Trophoblast cell (in vitro differentiated cells and primary cell): ENCODE measurements around the gene KANSL1.

Source experiments
- DNase-seq, 2 donors: peaks; one replicate each; pipeline ENCODE4 v3.0.0-alpha.2; 2016
- H2AFZ ChIP-seq: 2 replicates; pipeline ENCODE4 v1.6.1; 2013; ENCODE audit warnings: low read length, moderate library complexity, mild to moderate bottlenecking; ENCODE audit not compliant: insufficient read depth, poor library complexity
- H2AK5ac ChIP-seq: 2 replicates; pipeline ENCODE4 v1.6.1; 2013; ENCODE audit warnings: mild to moderate bottlenecking, low read length
- H2BK120ac ChIP-seq: 2 replicates; pipeline ENCODE4 v1.6.1; 2013; ENCODE audit warnings: low read length, mild to moderate bottlenecking, moderate library complexity; ENCODE audit not compliant: insufficient read depth, poor library complexity
- H2BK12ac ChIP-seq: 2 replicates; pipeline ENCODE4 v1.6.1; 2013; ENCODE audit warnings: mild to moderate bottlenecking, low read length, moderate library complexity
- H2BK5ac ChIP-seq: 2 replicates; pipeline ENCODE4 v1.6.1; 2013; ENCODE audit warnings: low read length, low read depth, moderate library complexity, mild to moderate bottlenecking; ENCODE audit not compliant: poor library complexity
- H3K14ac ChIP-seq: 2 replicates; pipeline ENCODE4 v1.6.1; 2013; ENCODE audit warnings: mild to moderate bottlenecking, low read length
- H3K18ac ChIP-seq: 2 replicates; pipeline ENCODE4 v1.6.1; 2013; ENCODE audit warnings: mild to moderate bottlenecking, low read length
- H3K23ac ChIP-seq: 2 replicates; pipeline ENCODE4 v1.6.1; 2013; ENCODE audit warnings: low read length
- H3K27ac ChIP-seq: 2 replicates; pipeline ENCODE4 v1.5.1; 2013; ENCODE audit warnings: low read depth, mild to moderate bottlenecking, inconsistent platforms, low read length, moderate library complexity
- H3K27me3 ChIP-seq: 2 replicates; pipeline ENCODE4 v1.6.1; 2013; ENCODE audit warnings: inconsistent platforms, mild to moderate bottlenecking, low read length, moderate library complexity; ENCODE audit not compliant: insufficient read depth
- H3K36me3 ChIP-seq, 2 experiments: 1 replicate in 1 of 2; 2 replicates in 1 of 2; pipeline ENCODE4 v1.6.1; 2013; ENCODE audit warnings: low read length in 2 of 2, mild to moderate bottlenecking in 2 of 2, moderate library complexity in 1 of 2; ENCODE audit not compliant: insufficient read depth in 2 of 2, control insufficient read depth in 1 of 2
- H3K4ac ChIP-seq: 2 replicates; pipeline ENCODE4 v1.6.1; 2013; ENCODE audit warnings: low read depth, mild to moderate bottlenecking, low read length, moderate library complexity
- H3K4me1 ChIP-seq, 2 experiments: 1 replicate in 1 of 2; 2 replicates in 1 of 2; pipeline ENCODE4 v1.6.1; 2013; ENCODE audit warnings: low read length in 2 of 2, mild to moderate bottlenecking in 2 of 2, moderate library complexity in 1 of 2; ENCODE audit not compliant: insufficient read depth in 2 of 2, control insufficient read depth in 1 of 2
- H3K4me2 ChIP-seq: 2 replicates; pipeline ENCODE4 v1.6.1; 2013; ENCODE audit warnings: inconsistent platforms, mild to moderate bottlenecking, low read length, moderate library complexity
- H3K4me3 ChIP-seq: 2 replicates; pipeline ENCODE4 v1.5.1; 2013; ENCODE audit warnings: mild to moderate bottlenecking, low read depth, low read length, inconsistent platforms
- H3K79me1 ChIP-seq: one replicate; pipeline ENCODE4 v1.6.1; 2013; ENCODE audit warnings: low read length
- H3K79me2 ChIP-seq: 2 replicates; pipeline ENCODE4 v1.6.1; 2013; ENCODE audit warnings: low read length, mild to moderate bottlenecking; ENCODE audit not compliant: control insufficient read depth, insufficient read depth, poor library complexity
- H3K9ac ChIP-seq: 2 replicates; pipeline ENCODE4 v1.6.1; 2013; ENCODE audit warnings: mild to moderate bottlenecking, low read length
- H3K9me3 ChIP-seq: 2 replicates; pipeline ENCODE4 v1.6.1; 2013; ENCODE audit warnings: low read depth, mild to moderate bottlenecking, control low read depth, inconsistent platforms, low read length; ENCODE audit not compliant: insufficient read depth
- H4K12ac ChIP-seq: 2 replicates; pipeline ENCODE4 v1.6.1; 2013; ENCODE audit warnings: low read depth, mild to moderate bottlenecking, low read length, moderate library complexity
- H4K8ac ChIP-seq: 2 replicates; pipeline ENCODE4 v1.6.1; 2013; ENCODE audit warnings: low read depth, mild to moderate bottlenecking, low read length, moderate library complexity
- H4K91ac ChIP-seq: one replicate; pipeline ENCODE4 v1.6.1; 2013; ENCODE audit warnings: low read depth, mild to moderate bottlenecking, low read length, moderate library complexity
- WGBS: extraction: QIAGEN DNeasy Blood & Tissue Kit; methylation state at CpG from one replicate; pipeline ENCODE4 v1.1.7; 2013; ENCODE audit warnings: missing lambda C conversion rate; ENCODE audit not compliant: insufficient read length, insufficient coverage; ENCODE audit errors: extremely low coverage; 5-methylcytosine and 5-hydroxymethylcytosine counted together

The KANSL1 gene

DNA sequence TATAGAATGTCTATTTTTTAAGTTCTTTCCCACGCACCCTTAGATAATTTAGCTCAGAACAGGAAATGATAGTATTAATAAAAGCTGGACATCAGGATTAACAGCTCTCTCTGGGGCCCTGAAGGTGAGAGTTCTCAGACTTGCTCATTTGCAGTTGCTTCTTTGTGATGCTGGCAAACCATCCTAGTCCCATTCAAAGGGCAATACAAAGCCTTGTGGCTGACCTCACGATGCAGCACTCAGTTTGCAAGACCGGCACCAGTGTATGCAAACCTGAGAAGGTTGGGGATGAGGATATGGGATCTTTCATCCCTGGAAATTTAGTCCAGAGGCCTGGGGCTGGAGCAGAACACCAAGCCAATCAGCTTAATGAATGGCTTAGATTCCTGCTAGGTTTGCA, 164.9 kb downstream of the KANSL1 start:
- no peaks in the 10 kb centered on the region for H3K27me3 ChIP-seq
- H4K12ac ChIP-seq: no peak overlapping the region
- no peak overlapping the region for H3K18ac ChIP-seq
- H3K4me3 ChIP-seq: no peak overlapping the region
- H3K79me2 ChIP-seq: no peaks in the 10 kb centered on the region
- no peaks in the 10 kb centered on the region for H3K4me1 ChIP-seq
- no peak overlapping the region for H2BK120ac ChIP-seq
- H2BK5ac ChIP-seq: no peak overlapping the region
- no peak overlapping the region for H2BK12ac ChIP-seq
- no peak overlapping the region for H4K91ac ChIP-seq
- peaks cover 59 to 76% of the 10 kb centered on the region in 2 experiments for H3K36me3 ChIP-seq
- H3K4ac ChIP-seq: no peak overlapping the region
- H3K79me1 ChIP-seq: no peaks in the 10 kb centered on the region
- H2AK5ac ChIP-seq: no peak overlapping the region
- H2AFZ ChIP-seq: no peak overlapping the region
- H3K23ac ChIP-seq: no peak overlapping the region
- WGBS: no CpG with 5 or more reads among the region's 3 CpGs
- H3K9me3 ChIP-seq: peaks cover 2% of the 10 kb centered on the region
- H3K27ac ChIP-seq: no peak overlapping the region
- no peak overlapping the region for H3K14ac ChIP-seq
- H3K4me2 ChIP-seq: no peak overlapping the region
- no peak for DNase-seq
- no peak overlapping the region for H4K8ac ChIP-seq
- H3K9ac ChIP-seq: no peak overlapping the region

DNA sequence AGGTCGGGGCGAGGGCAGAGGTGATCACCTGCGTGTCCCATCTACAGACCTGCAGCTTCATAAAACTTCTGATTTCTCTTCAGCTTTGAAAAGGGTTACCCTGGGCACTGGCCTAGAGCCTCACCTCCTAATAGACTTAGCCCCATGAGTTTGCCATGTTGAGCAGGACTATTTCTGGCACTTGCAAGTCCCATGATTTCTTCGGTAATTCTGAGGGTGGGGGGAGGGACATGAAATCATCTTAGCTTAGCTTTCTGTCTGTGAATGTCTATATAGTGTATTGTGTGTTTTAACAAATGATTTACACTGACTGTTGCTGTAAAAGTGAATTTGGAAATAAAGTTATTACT, 165.3 kb downstream of the KANSL1 start:
- Histone ChIP-seq H3K4ac (no peak overlapping the region), H3K4me3 (no peak overlapping the region), H2BK120ac (no peak overlapping the region), H2AK5ac (no peak overlapping the region), H3K4me2 (no peak overlapping the region), H4K91ac (no peak overlapping the region), H3K14ac (no peak overlapping the region), H4K12ac (no peak overlapping the region), H3K27me3 (no peaks in the 10 kb centered on the region), H3K4me1 (no peaks in the 10 kb centered on the region), H3K9ac (no peak overlapping the region), H3K79me2 (no peaks in the 10 kb centered on the region), H3K27ac (no peak overlapping the region), H2AFZ (no peak overlapping the region), H2BK12ac (no peak overlapping the region), H4K8ac (no peak overlapping the region), H2BK5ac (no peak overlapping the region), H3K23ac (no peak overlapping the region), H3K9me3 (peaks cover 2% of the 10 kb centered on the region), H3K36me3 (peaks cover 55 to 76% of the 10 kb centered on the region in 2 experiments), H3K18ac (no peak overlapping the region), H3K79me1 (no peaks in the 10 kb centered on the region)
- DNase-seq: no peak
- no CpG with 5 or more reads among the region's 4 CpGs for WGBS

DNA sequence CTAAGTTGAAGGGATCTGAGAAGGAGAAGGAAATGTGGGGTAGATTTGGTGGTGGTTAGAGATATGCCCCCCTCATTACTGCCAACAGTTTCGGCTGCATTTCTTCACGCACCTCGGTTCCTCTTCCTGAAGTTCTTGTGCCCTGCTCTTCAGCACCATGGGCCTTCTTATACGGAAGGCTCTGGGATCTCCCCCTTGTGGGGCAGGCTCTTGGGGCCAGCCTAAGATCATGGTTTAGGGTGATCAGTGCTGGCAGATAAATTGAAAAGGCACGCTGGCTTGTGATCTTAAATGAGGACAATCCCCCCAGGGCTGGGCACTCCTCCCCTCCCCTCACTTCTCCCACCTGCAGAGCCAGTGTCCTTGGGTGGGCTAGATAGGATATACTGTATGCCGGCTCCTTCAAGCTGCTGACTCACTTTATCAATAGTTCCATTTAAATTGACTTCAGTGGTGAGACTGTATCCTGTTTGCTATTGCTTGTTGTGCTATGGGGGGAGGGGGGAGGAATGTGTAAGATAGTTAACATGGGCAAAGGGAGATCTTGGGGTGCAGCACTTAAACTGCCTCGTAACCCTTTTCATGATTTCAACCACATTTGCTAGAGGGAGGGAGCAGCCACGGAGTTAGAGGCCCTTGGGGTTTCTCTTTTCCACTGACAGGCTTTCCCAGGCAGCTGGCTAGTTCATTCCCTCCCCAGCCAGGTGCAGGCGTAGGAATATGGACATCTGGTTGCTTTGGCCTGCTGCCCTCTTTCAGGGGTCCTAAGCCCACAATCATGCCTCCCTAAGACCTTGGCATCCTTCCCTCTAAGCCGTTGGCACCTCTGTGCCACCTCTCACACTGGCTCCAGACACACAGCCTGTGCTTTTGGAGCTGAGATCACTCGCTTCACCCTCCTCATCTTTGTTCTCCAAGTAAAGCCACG, 165.9 kb downstream of the KANSL1 start:
- Histone ChIP-seq H4K8ac (no peak overlapping the region), H2AFZ (no peak overlapping the region), H3K27me3 (no peaks in the 10 kb centered on the region), H3K18ac (no peak overlapping the region), H3K79me2 (no peaks in the 10 kb centered on the region), H2BK5ac (no peak overlapping the region), H3K36me3 (peaks cover 54 to 71% of the 10 kb centered on the region in 2 experiments), H4K12ac (no peak overlapping the region), H3K4me3 (no peak overlapping the region), H3K23ac (no peak overlapping the region), H3K9ac (no peak overlapping the region), H3K4me2 (no peak overlapping the region), H3K4me1 (no peaks in the 10 kb centered on the region), H2AK5ac (no peak overlapping the region), H3K4ac (no peak overlapping the region), H3K14ac (no peak overlapping the region), H3K27ac (no peak overlapping the region), H3K79me1 (no peaks in the 10 kb centered on the region), H4K91ac (no peak overlapping the region), H2BK12ac (no peak overlapping the region), H3K9me3 (peaks cover 2% of the 10 kb centered on the region), H2BK120ac (no peak overlapping the region)
- no CpG with 5 or more reads among the region's 12 CpGs for WGBS
- DNase-seq: no peak

- peaks cover 2% of the 10 kb centered on the region for H3K9me3 ChIP-seq
- no peak overlapping the region for H3K23ac ChIP-seq
- H3K4ac ChIP-seq: no peak overlapping the region
- H2AFZ ChIP-seq: no peak overlapping the region
- H3K18ac ChIP-seq: no peak overlapping the region
- H3K14ac ChIP-seq: no peak overlapping the region
- H4K8ac ChIP-seq: no peak overlapping the region
- H3K79me1 ChIP-seq: no peaks in the 10 kb centered on the region
- no peak overlapping the region for H2BK120ac ChIP-seq
- H4K12ac ChIP-seq: no peak overlapping the region
- H3K4me3 ChIP-seq: no peak overlapping the region
- no peaks in the 10 kb centered on the region for H3K4me1 ChIP-seq
- DNase-seq: no peak
- H4K91ac ChIP-seq: no peak overlapping the region
- no peak overlapping the region for H2BK5ac ChIP-seq
- H3K9ac ChIP-seq: no peak overlapping the region
- H3K27ac ChIP-seq: no peak overlapping the region
- no peak overlapping the region for H2BK12ac ChIP-seq
- H2AK5ac ChIP-seq: no peak overlapping the region
- no CpG with 5 or more reads among the region's 17 CpGs for WGBS
- H3K27me3 ChIP-seq: no peaks in the 10 kb centered on the region
- H3K36me3 ChIP-seq: peaks cover 47 to 62% of the 10 kb centered on the region in 2 experiments
- no peak overlapping the region for H3K4me2 ChIP-seq
- H3K79me2 ChIP-seq: no peaks in the 10 kb centered on the region
Observed at GRCh38 chr17:46026166-46027047, 166.8 kb downstream of the KANSL1 start.
